Stimulated activated CD8-positive, alpha-beta memory T cell treated with anti-CD3 and anti-CD28 coated beads, Interleukin-15, amount 100 ng/mL, for 4 hours (primary cell): ENCODE data around the gene TATDN2.

ENCODE experiments used
- DNase-seq, 2 donors: peaks; one replicate each; pipeline ENCODE4 v3.0.0-alpha.2; 2020; ENCODE audit warnings: low read depth in 2 of 2

The TATDN2 gene, protein sequence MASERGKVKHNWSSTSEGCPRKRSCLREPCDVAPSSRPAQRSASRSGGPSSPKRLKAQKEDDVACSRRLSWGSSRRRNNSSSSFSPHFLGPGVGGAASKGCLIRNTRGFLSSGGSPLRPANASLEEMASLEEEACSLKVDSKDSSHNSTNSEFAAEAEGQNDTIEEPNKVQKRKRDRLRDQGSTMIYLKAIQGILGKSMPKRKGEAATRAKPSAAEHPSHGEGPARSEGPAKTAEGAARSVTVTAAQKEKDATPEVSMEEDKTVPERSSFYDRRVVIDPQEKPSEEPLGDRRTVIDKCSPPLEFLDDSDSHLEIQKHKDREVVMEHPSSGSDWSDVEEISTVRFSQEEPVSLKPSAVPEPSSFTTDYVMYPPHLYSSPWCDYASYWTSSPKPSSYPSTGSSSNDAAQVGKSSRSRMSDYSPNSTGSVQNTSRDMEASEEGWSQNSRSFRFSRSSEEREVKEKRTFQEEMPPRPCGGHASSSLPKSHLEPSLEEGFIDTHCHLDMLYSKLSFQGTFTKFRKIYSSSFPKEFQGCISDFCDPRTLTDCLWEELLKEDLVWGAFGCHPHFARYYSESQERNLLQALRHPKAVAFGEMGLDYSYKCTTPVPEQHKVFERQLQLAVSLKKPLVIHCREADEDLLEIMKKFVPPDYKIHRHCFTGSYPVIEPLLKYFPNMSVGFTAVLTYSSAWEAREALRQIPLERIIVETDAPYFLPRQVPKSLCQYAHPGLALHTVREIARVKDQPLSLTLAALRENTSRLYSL

DNA sequence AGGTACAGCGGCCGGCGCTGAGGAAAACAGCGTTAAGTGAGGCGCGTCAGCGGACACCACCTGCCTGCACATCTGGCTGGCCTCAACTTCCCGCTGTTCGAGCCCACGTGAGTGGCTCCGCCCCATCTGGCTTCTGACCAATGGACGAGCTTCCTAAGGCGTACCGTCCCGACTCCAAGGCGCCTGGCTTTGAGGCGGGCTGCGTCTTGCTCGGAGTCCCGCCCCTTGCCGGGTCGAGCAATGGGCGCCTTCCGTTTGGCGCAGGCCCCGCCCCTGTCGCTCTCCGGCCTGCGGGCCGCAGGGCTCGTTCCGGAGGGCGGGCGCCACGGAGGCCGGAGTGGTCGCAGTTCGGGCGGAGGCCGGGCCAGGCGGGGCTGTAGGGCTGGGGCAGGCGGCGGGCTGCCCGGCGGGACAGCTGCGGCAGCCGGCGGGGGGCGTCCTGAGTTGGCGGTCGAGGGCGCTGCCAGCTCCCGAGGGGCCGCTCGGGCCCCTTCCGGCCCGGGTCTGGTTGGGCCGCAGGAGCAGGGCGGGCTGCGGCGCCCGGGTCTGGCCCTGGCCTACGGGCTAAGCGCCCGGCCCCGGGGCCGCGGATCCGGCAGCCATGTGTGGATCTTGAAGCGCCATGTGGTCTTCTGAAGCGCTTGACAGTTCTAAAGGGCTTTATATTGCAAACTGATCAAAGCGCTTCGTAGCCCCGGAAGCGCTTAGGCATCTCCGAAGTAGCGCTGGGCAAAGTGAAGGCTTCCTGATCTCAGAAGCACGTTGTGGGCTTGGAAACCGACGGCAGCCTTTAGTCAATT, at the start of gene TATDN2:
TSS of gene TATDN2 (plus strand) at position 276 of the 800 bp plus-strand sequence. CDS start 742 bp downstream, outside the sequence.
- peak; percentile 88 to 90 for DNase-seq

DNA sequence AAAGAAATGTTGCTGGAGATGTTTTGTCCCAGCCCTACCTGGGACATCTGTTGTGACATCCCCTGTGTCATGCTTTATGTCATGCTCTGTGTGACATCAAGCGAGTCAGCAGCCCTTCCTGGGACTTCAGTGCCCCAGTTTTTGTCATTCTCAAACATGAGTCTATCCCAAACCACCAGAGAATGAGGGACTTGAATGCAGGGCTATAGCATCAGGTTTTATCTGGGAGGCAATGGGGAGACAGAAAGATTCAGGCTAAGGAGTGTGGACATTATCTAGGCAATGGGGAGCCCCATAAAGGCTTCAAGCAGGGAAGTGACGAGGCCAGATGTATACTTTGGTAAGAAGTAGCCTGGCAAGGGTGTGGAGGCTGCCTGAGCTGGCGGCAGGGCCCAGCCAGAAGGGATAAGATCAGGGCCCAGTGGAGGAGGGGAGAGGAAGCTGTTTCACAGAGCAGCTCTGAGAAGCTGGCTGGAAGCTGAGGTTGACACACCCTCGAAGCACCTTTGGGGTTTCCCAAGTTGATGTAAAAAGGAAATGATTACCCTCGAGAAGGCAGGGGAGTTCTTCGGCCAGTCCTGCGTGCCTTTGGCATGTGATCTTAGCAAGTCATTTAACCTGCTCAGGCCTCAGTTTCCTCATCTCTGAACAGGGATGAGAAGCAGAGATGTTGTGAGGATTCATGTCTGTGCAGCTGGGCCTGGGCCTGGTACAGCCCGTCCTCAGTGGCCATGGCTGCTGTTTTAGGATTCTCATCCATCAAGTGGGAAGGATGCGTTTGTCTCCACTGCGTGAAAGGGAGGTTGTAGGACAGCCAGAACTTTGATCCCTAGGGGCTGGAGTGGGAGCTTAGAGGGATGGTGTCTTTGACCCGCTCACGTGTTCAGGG, 49.3 kb upstream of the TATDN2 start:
- DNase-seq: peak; percentile 37 to 44

DNA sequence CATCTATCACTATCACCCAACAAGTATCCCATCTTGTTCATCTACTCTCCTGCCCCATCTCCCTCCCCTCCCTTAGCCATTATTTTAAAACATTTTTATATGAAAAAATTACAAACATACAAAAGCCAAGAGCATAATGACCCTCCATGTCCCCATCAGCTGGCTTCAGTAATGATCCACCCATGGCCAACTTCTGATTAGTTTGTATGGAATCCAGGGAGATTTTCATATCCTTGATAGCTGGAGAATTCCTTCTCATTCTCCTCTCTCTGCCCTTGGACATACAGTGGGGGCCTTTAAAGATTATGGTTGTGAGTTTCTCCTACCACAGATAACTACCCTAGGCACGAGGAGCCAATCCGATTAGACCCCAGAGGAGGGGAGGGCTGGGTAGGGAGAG, 43.3 kb upstream of the TATDN2 start:
- DNase-seq: no peak

DNA sequence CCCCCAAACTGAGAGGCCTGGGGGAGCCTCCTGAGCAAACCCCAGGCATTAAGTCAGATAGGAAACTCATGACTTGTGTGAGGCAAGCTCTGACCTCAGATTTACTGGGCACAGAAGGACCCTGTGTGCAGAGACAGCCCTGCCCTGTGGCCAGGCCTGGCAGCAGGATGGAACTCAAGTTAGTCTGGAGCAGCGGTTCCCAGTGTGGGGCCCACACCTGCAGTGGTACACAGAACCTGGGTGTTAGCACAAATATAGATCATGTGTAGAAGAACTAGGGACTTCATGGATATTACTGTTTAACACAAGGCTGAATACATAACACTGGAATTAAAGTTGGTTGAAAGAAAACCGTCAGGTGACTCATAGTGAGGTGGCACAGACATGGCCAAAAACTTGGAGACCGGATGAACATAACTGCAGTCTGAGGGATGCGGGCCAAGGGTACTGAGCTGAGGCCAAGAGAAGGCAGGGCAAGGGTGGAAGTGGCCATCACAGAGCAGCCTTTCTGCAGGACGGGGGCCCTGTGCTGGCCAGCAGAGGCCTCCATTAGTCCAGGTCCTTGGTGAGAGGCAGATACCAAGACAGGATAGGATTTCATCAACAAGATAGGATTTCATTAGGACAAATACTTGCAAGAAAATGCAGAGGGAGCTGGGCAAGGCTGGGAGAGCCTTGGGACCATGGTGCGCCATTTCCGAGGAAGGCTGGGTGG, 42.7 kb upstream of the TATDN2 start:
- no peak for DNase-seq

DNA sequence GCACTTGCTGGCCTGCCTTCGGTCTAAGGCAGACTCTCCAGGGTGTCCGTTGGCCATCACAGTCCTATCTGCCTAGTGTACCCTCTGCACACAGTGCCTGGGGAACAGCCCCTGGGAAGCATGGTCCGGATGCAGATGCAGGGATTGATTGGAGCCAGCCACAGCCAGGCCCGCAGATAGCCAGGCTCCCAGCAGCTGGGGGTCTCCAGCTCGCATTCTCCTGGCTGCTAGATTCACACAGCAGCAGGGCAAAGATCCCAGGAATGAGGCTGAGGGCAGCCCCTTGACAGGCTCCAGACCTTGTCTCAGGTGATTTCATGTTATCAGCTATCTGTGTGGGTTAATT, 42.1 kb upstream of the TATDN2 start:
- DNase-seq: no peak

DNA sequence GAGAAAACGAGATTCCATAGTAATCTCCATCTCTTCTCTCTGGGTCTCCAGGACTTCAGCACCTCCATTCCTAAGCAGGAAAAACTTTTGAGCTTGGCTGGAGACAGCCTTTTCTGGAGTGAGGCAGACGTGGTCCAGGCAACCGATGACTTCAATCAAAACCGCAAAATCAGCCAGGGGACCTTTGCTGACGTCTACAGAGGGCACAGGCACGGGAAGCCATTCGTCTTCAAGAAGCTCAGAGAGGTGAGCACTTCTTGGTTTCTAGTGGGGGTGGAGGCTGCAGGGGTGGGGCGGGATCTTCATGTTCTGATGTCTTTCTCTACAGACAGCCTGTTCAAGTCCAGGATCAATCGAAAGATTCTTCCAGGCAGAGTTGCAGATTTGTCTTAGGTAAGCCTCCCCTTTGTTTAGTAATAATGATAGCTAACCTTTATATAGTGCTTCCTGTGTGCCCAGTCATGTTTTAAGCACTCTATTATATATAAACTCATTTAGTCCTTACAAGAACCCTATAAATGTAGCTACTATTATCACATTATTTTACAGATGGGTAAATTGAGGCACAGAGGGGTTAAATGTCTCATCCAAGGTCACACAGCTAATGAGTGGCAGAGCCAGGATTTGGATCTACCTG, 35.0 kb upstream of the TATDN2 start:
- DNase-seq: no peak

DNA sequence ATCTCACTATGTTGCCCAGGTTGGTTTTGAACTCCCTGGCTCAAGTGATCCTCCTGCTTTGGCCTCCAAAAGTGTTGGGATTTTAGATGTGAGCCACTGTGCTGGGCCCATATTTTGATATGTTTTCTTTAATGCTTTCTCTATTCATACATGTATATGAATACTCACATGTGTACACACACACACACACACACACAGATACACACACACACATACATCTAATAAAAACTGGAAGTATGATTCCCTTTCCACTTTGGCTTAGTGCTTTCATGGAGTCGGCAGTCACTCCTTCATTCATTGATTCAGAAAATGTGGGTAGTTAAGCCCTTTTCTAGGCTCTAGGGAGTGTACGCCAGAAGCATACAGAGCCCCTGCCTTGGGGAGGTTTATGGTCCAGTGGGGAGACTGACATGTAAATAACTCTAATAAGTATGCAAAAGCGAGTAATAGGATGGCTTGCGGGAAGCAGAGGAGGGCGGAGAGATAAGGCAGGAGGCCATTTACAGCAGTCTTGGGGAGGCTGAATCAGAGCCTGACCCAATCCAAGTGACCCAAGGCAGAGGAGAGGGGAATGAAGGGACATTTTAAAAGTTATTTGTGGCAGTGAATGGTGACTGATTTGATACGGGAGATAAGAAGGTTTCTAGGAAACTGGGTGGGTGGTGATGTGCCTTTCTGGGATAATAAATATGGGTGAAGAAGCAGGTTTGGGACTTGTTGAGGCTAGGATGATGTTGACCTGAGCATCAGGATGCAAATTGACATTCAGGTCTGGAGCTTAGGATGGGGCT, 32.5 kb upstream of the TATDN2 start:
- no peak for DNase-seq

DNA sequence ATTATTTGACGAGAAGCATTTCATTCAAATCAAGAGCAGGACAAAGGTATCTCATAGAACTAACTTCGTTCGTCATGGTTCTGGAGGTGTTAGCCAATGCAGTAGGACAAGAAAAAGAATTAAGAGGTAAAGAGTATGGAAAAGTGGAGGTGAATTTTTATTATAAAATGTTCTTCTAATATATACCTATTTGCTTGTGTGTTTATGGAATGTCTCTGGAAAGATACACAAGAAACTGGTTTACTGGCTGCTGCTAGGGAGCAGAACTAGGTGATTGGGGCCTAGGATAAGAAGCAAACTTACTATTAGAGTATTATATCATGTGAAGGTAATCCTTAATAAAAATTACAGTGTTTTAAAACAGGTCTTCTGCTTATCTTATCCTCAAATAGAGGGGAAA, 30.9 kb upstream of the TATDN2 start:
- DNase-seq: no peak

DNA sequence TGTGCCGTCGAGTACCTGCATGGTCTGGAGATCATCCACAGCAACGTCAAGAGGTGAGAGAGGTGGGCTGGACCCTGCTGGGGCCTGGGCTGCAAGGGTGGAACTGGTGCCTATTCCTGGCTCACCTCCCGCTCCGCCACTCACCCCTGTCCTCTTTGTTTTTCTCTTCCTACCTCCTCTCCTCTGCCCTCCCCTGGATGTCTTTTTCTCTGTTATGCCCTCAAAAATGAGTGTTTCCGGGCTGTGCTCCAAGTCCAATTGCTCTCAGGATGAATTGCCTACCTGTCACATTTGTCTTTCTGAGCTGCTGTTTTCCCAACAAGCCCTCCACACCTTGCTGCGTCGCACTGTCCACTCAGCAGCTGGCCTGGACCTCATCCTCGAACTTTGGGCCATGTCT, 28.5 kb upstream of the TATDN2 start:
- DNase-seq: no peak

DNA sequence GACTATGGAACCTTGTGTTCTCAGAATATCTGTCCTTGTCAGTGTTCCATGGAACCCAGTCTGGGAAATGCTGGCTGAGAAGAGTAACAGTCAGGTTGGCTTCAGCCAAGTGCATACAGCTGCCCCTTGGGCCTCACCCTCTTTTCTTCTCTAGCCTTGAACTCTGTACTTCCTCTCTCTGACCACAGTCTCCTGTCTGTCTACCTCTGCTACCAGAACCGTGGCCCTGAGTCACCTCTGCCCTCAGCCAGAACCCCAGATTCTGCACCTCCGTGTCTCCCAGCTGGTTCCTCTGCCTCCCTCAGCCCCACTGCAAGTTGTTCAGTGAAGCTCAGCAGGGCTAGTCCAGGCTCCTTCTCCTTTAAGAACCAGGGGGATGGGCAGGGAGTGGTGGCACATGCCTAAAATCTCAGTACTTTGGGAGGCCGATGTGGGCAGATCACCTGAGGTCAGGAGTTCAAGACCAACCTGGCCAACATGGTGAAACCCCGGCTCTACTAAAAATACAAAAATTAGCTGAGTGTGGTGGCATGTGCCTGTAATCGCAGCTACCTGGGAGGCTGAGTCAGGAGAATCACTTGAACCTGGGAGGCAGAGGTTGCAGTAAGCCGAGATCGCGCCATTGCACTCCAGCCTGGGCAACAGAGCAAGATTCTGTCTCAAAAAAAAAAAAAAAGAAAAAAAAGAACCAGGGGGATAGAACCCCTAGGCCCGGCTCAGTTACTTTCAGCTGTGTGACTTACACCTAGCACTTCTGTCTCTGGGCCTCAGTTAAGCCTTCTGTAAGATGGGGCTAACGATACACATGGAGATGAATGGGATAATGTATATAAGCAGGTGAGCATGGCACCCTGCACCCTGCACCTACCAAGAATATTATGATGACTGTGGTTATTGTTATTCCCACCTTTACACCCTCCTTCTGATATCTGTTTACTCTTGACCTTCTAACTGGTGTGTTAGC, 24.3 kb upstream of the TATDN2 start:
- DNase-seq: no peak

DNA sequence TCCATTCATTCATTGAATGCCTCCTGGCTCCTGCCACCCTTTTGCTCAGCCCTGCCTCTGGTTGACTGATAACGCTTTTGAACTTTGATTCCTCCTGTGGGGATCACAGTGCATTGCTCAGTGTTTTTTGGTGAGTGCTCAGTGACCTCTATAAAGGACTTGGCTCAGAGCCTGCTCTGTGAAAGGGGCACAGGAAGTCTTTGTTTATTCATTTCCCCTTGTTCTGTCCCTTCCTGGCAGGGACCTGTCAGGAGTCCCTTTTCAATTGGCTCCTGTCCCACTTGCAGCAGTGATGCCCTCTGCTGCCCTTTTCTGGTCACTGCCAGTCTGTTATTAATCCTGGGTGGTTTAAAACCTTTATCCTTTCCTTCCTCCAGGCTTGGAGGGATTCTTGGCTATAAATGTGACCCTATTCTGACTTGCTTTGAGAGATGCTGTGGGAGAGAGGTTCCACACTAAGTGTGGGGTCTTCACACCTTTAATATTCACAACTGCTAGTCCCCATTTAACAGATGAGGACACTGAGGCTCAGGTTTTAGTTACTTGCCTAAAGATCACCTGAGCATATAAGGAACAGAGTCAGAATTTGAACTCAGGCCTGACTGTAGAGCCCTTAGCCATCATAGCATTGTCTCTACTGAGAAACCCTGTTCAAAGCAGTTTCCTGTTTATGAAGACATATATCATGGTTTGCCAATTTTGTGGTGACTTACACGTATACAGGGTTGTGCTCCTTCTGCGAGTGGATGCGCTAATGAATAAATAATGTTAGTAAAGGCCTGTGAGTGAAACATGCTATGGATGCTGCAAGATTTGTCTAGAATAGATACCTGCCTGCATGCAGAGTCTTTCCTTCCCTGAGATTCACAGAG, 23.2 kb upstream of the TATDN2 start:
- no peak for DNase-seq

DNA sequence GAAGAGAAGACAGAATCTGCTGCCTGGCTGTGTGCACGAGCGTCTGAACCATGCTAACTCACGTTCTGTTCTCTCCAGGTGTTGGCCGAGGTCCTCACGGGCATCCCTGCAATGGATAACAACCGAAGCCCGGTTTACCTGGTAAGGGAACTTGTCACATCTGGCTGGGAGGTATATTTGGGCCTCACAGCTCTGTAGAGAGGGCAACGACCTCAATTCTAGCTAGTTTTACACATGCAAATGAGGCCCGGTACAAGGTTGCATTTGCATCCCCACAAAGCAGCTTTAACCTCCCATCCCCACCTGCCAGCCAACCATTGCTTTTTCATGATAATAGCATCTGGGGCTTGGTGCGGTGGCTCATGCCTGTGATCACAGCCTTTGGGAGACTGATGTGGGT, 22.0 kb upstream of the TATDN2 start:
- DNase-seq: no peak

DNA sequence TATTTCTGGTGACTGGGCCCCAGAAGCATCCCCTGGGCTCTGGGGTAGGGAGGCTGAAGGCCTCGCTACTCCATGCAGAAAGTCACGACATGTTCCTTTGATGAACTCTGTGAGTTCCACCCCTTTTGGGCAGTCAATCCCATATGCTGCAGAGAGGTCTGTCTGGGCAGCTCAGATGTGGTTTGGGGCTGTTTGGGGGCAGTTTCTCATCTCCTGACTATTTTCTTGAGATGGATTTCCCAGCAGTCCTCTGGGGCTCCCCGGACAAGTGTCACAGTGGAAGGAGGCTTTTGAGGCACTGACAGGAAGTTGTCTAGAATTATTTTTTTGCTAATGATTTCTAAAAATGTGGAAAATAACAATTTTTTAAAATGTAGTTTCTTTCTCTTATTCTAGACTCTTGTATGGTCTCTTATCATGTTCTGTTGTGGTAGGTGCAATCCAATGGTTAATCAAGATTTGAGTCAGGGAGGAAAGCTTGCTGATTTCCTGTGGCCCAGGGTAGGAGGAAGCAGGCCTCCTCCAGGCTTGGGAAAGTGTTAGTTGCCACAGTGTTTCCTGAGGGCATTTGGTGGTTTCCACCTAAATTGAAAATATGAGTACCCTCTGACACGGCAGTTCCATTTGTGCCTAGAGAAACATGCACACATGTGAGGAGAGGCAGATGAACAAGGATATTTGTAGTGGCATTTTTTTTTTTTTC, 19.9 kb upstream of the TATDN2 start:
- DNase-seq: no peak

DNA sequence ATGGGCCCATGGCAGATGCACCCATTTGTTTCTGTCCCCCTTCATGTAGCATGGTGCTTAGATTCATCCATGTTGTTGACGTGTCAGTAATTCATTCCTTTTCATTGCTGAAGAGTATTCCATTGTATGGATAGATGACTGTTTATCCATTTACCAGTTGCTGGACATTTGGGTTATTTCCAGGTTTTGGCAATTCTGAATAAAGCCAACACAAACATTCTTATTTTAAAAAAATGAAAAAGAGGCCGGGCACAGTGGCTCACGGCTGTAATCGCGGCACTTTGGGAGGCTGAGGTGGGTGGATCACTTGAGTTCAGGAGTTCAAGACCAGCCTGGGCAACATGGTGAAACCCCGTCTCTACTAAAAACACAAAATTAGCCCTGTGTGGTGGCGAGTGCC, 18.7 kb upstream of the TATDN2 start:
- no peak for DNase-seq

DNA sequence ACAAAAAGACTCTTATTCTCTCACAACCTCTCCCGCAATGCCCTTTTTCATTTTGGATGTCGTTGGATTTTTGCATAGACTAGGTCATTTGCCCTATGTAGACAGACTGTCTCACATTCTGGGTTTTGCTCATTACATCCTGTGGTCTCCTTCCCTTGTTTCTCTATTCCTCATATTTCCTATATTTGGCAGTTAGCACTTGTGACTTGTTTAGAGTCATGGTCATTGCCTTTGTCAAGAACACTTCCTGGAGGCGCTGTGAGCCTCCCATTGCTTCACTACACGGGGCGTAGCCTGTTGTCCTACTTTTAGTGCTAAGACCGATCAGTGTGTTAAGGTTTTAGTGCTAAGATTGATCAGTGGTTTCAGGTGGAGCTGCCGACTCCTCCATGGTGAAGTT, 16.1 kb upstream of the TATDN2 start:
- DNase-seq: no peak

DNA sequence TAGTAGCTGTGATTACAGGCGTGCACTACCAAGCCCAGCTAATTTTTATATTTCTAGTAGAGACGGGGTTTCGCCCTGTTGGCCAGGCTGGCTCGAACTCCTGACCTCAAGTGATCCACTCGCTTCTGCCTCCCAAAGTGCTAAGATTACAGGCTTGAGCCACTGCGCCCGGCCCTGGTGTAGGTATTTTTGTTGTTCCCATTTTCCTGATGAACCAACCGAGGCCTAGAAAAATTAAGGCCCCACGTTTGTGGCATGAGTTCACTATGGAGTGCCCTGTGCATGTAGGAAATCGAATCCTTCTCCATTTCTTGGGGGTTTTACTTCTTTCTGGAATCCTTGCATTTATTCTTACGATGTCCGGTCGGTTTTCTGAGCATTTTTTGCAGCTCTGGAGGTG, 14.3 kb upstream of the TATDN2 start:
- no peak for DNase-seq
